ACC112 (cell line): ENCODE measurements around the gene SLC26A6.

Source experiments
- H2AFZ ChIP-seq: fragments of 200-600 bp; sonication (generic); one replicate; pipeline ENCODE4 v1.6.0; 2017; ENCODE audit warnings: antibody characterized with exemption, low read length; ENCODE audit not compliant: unreplicated experiment
- H3K27ac ChIP-seq: fragments of 200-600 bp; sonication (generic); 2 replicates; pipeline ENCODE4 v1.5.1; 2014; ENCODE audit warnings: low read depth, mild to moderate bottlenecking, antibody characterized with exemption, low read length, moderate library complexity
- H3K27me3 ChIP-seq: fragments of 200-600 bp; sonication (generic); 2 replicates; pipeline ENCODE4 v1.6.1; 2014; ENCODE audit warnings: mild to moderate bottlenecking, antibody characterized with exemption, low read length, moderate library complexity, mixed read lengths; ENCODE audit not compliant: insufficient read depth
- H3K36me3 ChIP-seq: fragments of 200-600 bp; sonication (generic); 2 replicates; pipeline ENCODE4 v1.6.1; 2016; ENCODE audit warnings: mild to moderate bottlenecking, antibody characterized with exemption, low read length, moderate library complexity, mixed read lengths; ENCODE audit not compliant: insufficient read depth
- H3K4me1 ChIP-seq: fragments of 200-600 bp; sonication (generic); one replicate; pipeline ENCODE4 v1.6.1; 2016; ENCODE audit warnings: low read length, mixed read lengths; ENCODE audit not compliant: insufficient read depth, unreplicated experiment, control insufficient read depth
- H3K4me3 ChIP-seq: fragments of 200-600 bp; sonication (generic); 2 replicates; pipeline ENCODE4 v1.5.1; 2014; ENCODE audit warnings: mild to moderate bottlenecking, low read depth, low read length
- H3K79me2 ChIP-seq: fragments of 200-600 bp; sonication (generic); one replicate; pipeline ENCODE4 v1.6.0; 2016; ENCODE audit warnings: low read length; ENCODE audit not compliant: control insufficient read depth, unreplicated experiment, insufficient read depth

The SLC26A6 gene

GRCh38 chr3:48599077-48599501 lies 36.2 kb downstream of the SLC26A6 start:
- Histone ChIP-seq H3K4me1 (peaks cover 47% of the 10 kb centered on the region), H2AFZ (no peak overlapping the region), H3K27me3 (no peaks in the 10 kb centered on the region)

GRCh38 chr3:48598323-48599076 lies 36.8 kb downstream of the SLC26A6 start:
- H2AFZ ChIP-seq: no peak overlapping the region
- peak overlapping the region; percentile 85 for H3K27ac ChIP-seq
- H3K4me1 ChIP-seq: peaks cover 51% of the 10 kb centered on the region
- H3K4me3 ChIP-seq: no peak overlapping the region
- peaks cover 13% of the 10 kb centered on the region for H3K79me2 ChIP-seq
- H3K27me3 ChIP-seq: no peaks in the 10 kb centered on the region
- peaks cover 11% of the 10 kb centered on the region; the same call in 1 of the 2 replicates for H3K36me3 ChIP-seq

More at GRCh38 chr3:48599077-48599501, 36.2 kb downstream of the SLC26A6 start:
- Histone ChIP-seq H3K4me3 (no peak overlapping the region), H3K79me2 (peaks cover 7% of the 10 kb centered on the region), H3K36me3 (peaks cover 17% of the 10 kb centered on the region; the same call in 1 of the 2 replicates), H3K27ac (peak overlapping the region; percentile 85)

GRCh38 chr3:48597408-48597800 lies 37.9 kb downstream of the SLC26A6 start:
- H3K27ac ChIP-seq: peak overlapping the region; percentile 85
- no peak overlapping the region for H2AFZ ChIP-seq
- peaks cover 5% of the 10 kb centered on the region; the same call in 1 of the 2 replicates for H3K36me3 ChIP-seq
- H3K4me3 ChIP-seq: no peak overlapping the region
- H3K4me1 ChIP-seq: peaks cover 51% of the 10 kb centered on the region
- H3K27me3 ChIP-seq: no peaks in the 10 kb centered on the region
- H3K79me2 ChIP-seq: peaks cover 15% of the 10 kb centered on the region

DNA sequence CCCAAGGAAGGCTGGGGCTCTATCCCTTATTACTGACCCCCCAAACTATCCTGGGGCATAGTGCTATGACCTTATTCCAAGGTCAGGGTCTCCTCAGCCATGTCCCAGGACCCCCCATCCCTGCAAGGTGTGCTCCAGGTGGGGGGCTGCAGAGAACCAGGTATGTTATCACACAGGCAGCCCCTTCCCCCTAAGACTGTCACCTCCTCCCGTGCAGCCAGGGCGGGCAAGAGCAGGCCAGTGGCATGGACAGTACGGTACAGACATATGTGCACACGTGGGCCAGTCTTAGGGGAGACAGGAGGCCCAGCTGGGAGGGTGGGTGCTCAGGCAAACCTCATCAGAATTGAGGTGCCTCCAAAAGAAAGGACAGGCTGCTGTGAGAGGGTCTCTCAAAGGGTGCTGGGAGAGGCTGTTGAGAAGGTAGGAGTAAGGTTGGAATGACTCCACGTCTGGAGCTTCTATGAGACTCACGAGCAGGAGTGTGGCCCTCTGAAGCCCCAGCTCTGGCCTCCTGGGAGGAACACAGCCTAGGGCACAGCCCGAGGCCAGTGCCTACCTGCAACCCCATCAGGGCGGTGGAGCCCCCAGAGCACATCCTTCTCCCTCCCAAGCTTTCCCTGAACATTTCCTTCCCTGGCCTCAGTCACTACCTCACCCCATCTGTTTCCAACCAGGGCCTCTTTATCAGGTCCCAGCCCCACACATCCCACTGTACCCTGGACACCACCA lies 38.4 kb downstream of the SLC26A6 start:
- Histone ChIP-seq H2AFZ (no peak overlapping the region), H3K79me2 (peaks cover 15% of the 10 kb centered on the region), H3K4me3 (no peak overlapping the region), H3K27ac (peak overlapping the region; percentile 85), H3K4me1 (peaks cover 51% of the 10 kb centered on the region), H3K36me3 (peaks cover 7% of the 10 kb centered on the region; the same call in 1 of the 2 replicates), H3K27me3 (no peaks in the 10 kb centered on the region)

DNA sequence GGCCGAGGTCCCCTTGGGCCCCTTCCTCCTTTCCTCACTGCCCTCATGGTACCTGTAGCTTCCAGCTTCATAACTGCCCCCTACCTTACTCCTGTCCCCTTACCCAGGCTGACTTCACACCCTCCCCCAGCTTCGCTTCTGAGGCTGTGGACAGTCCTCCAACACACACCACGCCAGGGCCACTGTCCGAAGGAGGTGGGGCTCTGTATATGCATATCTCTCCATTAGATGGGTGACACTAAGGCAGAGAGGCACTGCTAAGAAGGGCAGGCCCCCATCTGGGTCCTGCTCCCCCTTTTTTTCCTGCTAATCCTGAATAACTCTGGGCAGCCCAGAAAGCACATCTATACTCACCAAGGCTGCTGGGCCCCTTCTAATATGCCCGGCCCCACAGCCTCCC lies 39.1 kb downstream of the SLC26A6 start:
- peaks cover 51% of the 10 kb centered on the region for H3K4me1 ChIP-seq
- H2AFZ ChIP-seq: no peak overlapping the region
- peak overlapping the region; percentile 85 for H3K27ac ChIP-seq
- H3K36me3 ChIP-seq: peaks cover 7% of the 10 kb centered on the region; the same call in 1 of the 2 replicates
- H3K79me2 ChIP-seq: peaks cover 15% of the 10 kb centered on the region
- H3K27me3 ChIP-seq: no peaks in the 10 kb centered on the region
- no peak overlapping the region for H3K4me3 ChIP-seq

- H3K79me2 ChIP-seq: peaks cover 15% of the 10 kb centered on the region
- H3K27ac ChIP-seq: peak overlapping the region; percentile 85
- H2AFZ ChIP-seq: no peak overlapping the region
- H3K4me3 ChIP-seq: peak overlapping the region; percentile 77
- peaks cover 51% of the 10 kb centered on the region for H3K4me1 ChIP-seq
- H3K27me3 ChIP-seq: no peaks in the 10 kb centered on the region
- H3K36me3 ChIP-seq: peaks cover 7% of the 10 kb centered on the region; the same call in 1 of the 2 replicates
These were observed 39.6 kb downstream of the SLC26A6 start for GRCh38 chr3:48595526-48596121.

GRCh38 chr3:48595075-48595525 lies 40.2 kb downstream of the SLC26A6 start, which contains the start of gene COL7A1:
COL7A1 (minus strand) TSS chr3:48595329; CDS start chr3:48595159, 170 bp downstream.
- Histone ChIP-seq H3K36me3 (peaks cover 7% of the 10 kb centered on the region; the same call in 1 of the 2 replicates), H2AFZ (no peak within 1 kb of the TSS), H3K4me3 (peak within 1 kb of the TSS; percentile 77), H3K27me3 (no peaks in the 10 kb centered on the region), H3K4me1 (peaks cover 51% of the 10 kb centered on the region), H3K79me2 (peaks cover 15% of the 10 kb centered on the region), H3K27ac (peak within 1 kb of the TSS; percentile 85)

DNA sequence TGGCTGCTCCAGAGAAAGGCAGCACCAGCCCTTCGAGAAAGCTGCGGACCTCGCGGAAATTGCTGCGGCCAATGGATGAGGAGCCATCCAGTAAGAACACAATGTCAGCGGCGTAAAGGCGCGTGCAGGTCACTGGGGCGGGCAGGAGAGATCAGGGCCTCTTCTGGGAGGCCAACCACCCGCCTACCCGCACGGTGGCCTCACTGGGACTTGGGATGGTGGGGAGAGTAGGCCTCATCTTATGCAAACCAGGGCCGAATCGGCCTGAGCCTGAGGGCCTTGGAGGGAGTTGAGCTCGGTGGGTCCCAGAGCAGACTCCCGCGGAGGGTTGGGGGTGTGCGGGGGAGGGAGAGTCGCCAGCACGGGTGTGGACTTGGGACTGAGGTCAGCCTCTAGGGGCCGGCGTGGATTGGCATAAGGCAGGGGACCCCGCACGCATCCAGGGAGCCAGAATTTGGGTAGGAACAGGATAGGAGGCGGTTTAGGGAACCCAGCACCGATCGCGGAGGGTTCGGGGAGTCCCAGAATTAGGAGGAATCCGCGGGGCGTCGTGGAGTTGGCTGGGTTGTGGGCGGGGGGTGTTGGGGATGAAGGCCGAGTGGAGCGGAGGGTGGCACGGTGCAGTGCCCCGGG lies 40.7 kb downstream of the SLC26A6 start:
- peaks cover 4% of the 10 kb centered on the region; the same call in 1 of the 2 replicates for H3K36me3 ChIP-seq
- H3K79me2 ChIP-seq: peaks cover 15% of the 10 kb centered on the region
- H2AFZ ChIP-seq: no peak overlapping the region
- no peaks in the 10 kb centered on the region for H3K27me3 ChIP-seq
- H3K4me1 ChIP-seq: peaks cover 45% of the 10 kb centered on the region
- peak overlapping the region; percentile 85 for H3K27ac ChIP-seq
- H3K4me3 ChIP-seq: peak overlapping the region; percentile 77

GRCh38 chr3:48593337-48593736 lies 41.9 kb downstream of the SLC26A6 start:
- Histone ChIP-seq H2AFZ (no peak overlapping the region), H3K27ac (no peak overlapping the region), H3K4me3 (peak overlapping the region; percentile 77), H3K27me3 (no peaks in the 10 kb centered on the region), H3K36me3 (peaks cover 10% of the 10 kb centered on the region; the same call in 1 of the 2 replicates), H3K4me1 (peaks cover 33% of the 10 kb centered on the region), H3K79me2 (peaks cover 15% of the 10 kb centered on the region)
